ENCODE measurements around the gene TAL2. TPM values are rescaled to one million over a fixed set of nuclear protein-coding genes. Genes with fewer than 3 reads are reported as not detected.

TAL2 gene
- polyA plus RNA-seq, 1 experiment = 0.13 TPM

GRCh38 chr9:105673850-105674387, 11.7 kb downstream of the TAL2 start:
- no peak for DNase-seq (ENCODE audit: low read depth)
- no peak for TF ChIP-seq CTCF (IDR thresholded peaks at IDR 0.05; ENCODE audit: insufficient read depth, low read depth, low read length)
- no peaks in the 10 kb centered on the region for H3K36me3 ChIP-seq (ENCODE audit: control insufficient read depth, insufficient read depth, low read length)
- H3K27me3 ChIP-seq (ENCODE audit: control insufficient read depth, insufficient read depth, low read length) = no peaks in the 10 kb centered on the region; the same call in 1 of the 2 replicates
- CTCF ChIA-PET = interaction anchor here (1.0 kb wide), 1 partner anchor 45 kb away, joined by 3 read pairs; no protein-coding TSS in a partner anchor
- POLR2A ChIA-PET = no interaction called here
- H3K4me3 ChIP-seq (ENCODE audit: low read depth, low read length) = no peak overlapping the region

- DNase-seq (ENCODE audit: low read depth) = no peak
- Histone ChIP-seq H3K27me3 (ENCODE audit: control insufficient read depth, insufficient read depth, low read length) (0 out of 2 replicates have a peak, but pooled peaks cover 1% of the 10 kb centered on the region), H3K36me3 (ENCODE audit: control insufficient read depth, insufficient read depth, low read length) (no peaks in the 10 kb centered on the region), H3K4me3 (ENCODE audit: low read depth, low read length) (no peak overlapping the region)
- ChIA-PET POLR2A (no interaction called here), CTCF (interaction anchor here (0.6 to 1.3 kb wide), 3 partner anchors 14 to 202 kb away, joined by 3 read pairs; no protein-coding TSS in a partner anchor)
- TF ChIP-seq CTCF (IDR thresholded peaks at IDR 0.05; ENCODE audit: insufficient read depth, low read depth, low read length) = no peak
Measured at GRCh38 chr9:105676351-105676923, 14.2 kb downstream of the TAL2 start.

GRCh38 chr9:105678163-105678562, 15.9 kb downstream of the TAL2 start:
- Histone ChIP-seq H3K36me3 (ENCODE audit: control insufficient read depth, insufficient read depth, low read length) (no peaks in the 10 kb centered on the region), H3K4me3 (ENCODE audit: low read depth, low read length) (no peak overlapping the region), H3K27me3 (ENCODE audit: control insufficient read depth, insufficient read depth, low read length) (0 out of 2 replicates have a peak, but pooled peaks cover 1% of the 10 kb centered on the region)
- ChIA-PET POLR2A (no interaction called here), CTCF (interaction anchor here (0.6 to 1.5 kb wide), 2 partner anchors 11 to 199 kb away, joined by 3 to 4 read pairs; no protein-coding TSS in a partner anchor)
- no peak for TF ChIP-seq CTCF (IDR thresholded peaks at IDR 0.05; ENCODE audit: insufficient read depth, low read depth, low read length)
- no peak for DNase-seq (ENCODE audit: low read depth)

- TF ChIP-seq CTCF (IDR thresholded peaks at IDR 0.05; ENCODE audit: insufficient read depth, low read depth, low read length) = no peak
- Histone ChIP-seq H3K27me3 (ENCODE audit: control insufficient read depth, insufficient read depth, low read length) (0 out of 2 replicates have a peak, but pooled peaks cover 1% of the 10 kb centered on the region), H3K4me3 (ENCODE audit: low read depth, low read length) (no peak overlapping the region), H3K36me3 (ENCODE audit: control insufficient read depth, insufficient read depth, low read length) (no peaks in the 10 kb centered on the region)
- CTCF ChIA-PET = no interaction called here
- POLR2A ChIA-PET = no interaction called here
- DNase-seq (ENCODE audit: low read depth) = no peak
Measured at GRCh38 chr9:105678781-105679180, 16.5 kb downstream of the TAL2 start.

GRCh38 chr9:105679257-105680022, 17.2 kb downstream of the TAL2 start:
- no peak for TF ChIP-seq CTCF (IDR thresholded peaks at IDR 0.05; ENCODE audit: insufficient read depth, low read depth, low read length)
- Histone ChIP-seq H3K27me3 (ENCODE audit: control insufficient read depth, insufficient read depth, low read length) (0 out of 2 replicates have a peak, but pooled peaks cover 1% of the 10 kb centered on the region), H3K4me3 (ENCODE audit: low read depth, low read length) (no peak overlapping the region), H3K36me3 (ENCODE audit: control insufficient read depth, insufficient read depth, low read length) (no peaks in the 10 kb centered on the region)
- ChIA-PET POLR2A (no interaction called here), CTCF (interaction anchor here (1.0 to 2.2 kb wide), 2 partner anchors 11 to 15 kb away, joined by 3 to 6 read pairs; partner anchors contain the start of gene TMEM38B)
- no peak for DNase-seq (ENCODE audit: low read depth)

Data from BJ (cell line).